NCI-H2196 treated with DMSO at 0.1 percent for 48 hours (cell line): ENCODE data around the gene MBD1.
"Not testable (repeated sequence)": the region's sequence is repeated elsewhere in the genome, so short reads cannot be mapped to it uniquely, and the experiment has no call there.

Experiments used
- DNase-seq: peaks from one replicate; lab custom pipeline; 2025; ENCODE audit not compliant: unreplicated experiment; lab: John Stamatoyannopoulos, UW

The MBD1 gene

GRCh38 chr18:50275503-50276036 lies 5.8 kb downstream of the MBD1 start:
- DNase-seq = no peak

- no peak for DNase-seq
These were observed 6.4 kb downstream of the MBD1 start for GRCh38 chr18:50274941-50275340.

GRCh38 chr18:50274044-50274442 lies 7.3 kb downstream of the MBD1 start:
- DNase-seq = no peak

DNA sequence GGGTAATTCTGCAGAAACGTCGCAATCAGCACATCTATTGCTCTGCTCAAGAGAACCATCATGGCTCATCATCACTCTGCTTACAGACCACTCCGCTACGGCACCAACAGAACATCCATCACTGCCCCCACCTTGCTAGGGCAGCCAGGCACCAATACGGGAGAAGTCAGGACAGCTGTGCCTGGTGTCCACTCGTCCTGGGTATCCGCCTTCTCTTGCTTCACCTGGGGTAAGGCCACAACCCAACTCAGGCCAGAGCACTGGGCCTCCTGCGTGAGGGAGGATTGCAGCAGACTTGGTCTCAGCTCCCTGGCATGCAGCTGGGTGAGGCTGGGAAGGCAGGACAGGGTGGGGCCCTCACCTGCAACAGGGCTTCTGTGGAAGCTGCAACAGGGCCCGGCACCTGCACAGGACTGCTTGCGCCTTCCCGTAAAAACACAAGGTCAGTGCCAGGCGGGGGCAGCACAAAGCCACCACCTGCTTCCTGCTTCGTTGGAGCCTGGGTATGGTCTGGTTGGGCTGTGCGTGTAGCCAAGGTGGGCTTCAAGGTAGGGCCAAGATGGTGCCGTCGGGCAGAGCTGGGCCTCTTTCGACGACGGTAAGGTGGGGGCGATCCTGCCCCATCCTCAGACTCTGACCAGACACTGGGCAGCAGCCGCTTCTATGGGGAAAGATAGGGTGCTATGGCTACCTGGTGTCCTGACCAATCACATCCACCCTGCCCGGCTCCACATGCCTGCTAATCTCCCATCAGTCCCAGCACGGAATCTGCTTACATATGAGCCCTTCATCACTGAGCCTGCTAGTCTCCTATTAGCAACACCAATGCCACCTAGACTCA lies 7.9 kb downstream of the MBD1 start:
- DNase-seq = no peak

DNA sequence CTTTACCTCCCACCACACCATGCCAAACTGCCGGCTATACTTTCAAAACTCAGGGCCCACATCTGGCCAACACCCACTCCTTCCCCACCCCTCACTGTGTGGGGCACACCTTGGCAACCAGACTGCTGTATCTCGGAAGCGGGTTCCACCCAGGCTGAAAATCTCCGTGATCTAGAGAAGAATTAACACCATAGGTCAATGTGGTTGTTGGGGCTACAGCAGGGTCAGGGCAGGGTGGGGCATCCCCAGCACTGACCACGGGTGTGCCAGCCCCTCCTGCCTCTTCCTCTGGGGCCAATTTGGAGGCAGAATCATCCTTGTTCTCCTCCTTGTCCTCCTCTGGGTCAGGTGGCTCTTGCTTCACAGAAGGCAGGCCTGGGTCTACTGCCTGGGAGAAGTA lies 8.8 kb downstream of the MBD1 start:
- DNase-seq = no peak

GRCh38 chr18:50268022-50268747 lies 13.1 kb downstream of the MBD1 start:
- DNase-seq = no peak

GRCh38 chr18:50266248-50266704 lies 15.0 kb downstream of the MBD1 start, which contains the start of gene CFAP53:
Gene CFAP53, minus strand, starts transcription at chr18:50266495. Its CDS starts 91 bp downstream, at chr18:50266404.
- peak; percentile 88 for DNase-seq

DNA sequence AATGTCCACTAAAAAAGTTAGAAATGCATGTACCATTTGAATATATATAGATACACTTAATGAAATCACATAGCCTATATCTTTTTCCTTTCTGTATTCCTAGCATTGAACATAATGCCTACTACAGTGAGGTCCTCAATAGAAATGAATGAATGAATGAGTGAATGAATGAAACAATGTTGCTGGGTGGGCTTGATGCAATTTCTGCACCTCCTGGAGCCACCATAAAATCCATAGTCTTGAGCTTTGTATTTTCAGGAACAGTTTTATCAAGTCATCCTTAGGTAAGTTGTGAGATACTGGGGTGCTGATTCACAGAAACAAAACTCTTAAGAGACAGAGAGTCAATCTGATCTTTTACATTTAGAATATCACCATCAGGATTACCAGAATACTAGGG lies 18.3 kb downstream of the MBD1 start:
- no peak for DNase-seq

DNA sequence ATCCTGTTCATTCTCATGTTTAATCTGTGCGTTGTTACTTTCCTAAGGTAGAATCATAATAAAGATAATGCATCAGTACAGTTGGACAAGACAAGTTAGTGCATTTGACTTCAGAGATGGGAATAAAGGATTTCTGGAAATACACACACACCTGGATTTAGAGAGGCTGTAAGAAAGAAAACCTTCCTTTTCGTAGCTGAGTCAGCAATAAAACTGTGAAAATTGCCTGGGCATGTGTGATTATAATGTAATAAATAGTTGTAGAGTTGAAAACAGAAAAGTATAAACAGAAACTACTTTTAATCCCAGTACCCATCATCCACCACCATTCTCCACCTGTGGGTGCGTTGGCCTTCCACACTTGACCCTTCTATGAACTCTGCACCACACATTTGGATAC lies 30.4 kb downstream of the MBD1 start:
- no peak for DNase-seq

DNA sequence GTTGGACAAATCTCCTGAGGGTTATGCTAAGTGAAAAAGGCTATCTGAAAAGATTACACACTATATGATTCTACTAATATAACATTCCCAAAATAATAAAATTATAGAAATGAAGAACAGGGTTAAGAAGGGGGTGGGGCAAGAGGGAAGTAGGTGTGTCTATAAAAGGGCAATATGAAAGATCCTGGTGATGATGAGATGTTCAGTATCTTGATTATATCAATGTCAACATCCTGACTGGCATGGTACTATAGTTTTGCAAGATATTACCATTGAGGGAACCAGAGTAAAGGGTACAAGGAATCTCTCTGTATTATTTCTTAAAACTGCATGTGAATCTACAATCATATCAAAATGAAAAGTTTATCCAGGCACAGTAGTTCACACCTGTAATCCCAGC lies 31.7 kb downstream of the MBD1 start:
- no peak for DNase-seq

DNA sequence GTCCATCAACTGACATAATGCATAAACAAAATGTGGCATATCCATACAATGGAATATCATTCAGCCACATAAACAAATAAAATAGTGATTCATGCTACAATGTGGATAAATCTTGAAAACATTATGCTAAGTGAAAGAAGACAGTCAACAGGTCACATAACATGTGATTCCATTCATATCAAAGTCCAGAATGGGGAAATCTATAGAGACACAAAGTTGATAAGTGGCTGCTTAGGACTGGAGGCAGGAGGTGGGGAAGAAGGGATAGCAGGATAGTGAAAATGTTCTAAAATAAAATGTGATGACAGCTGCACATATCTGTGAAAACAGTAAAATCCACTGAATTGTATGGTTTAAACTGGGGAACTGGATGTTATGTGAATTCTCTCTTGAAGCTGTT lies 33.8 kb downstream of the MBD1 start:
- no peak for DNase-seq

- DNase-seq = not testable (repeated sequence)
These were observed 39.6 kb downstream of the MBD1 start for GRCh38 chr18:50241768-50242167.

DNA sequence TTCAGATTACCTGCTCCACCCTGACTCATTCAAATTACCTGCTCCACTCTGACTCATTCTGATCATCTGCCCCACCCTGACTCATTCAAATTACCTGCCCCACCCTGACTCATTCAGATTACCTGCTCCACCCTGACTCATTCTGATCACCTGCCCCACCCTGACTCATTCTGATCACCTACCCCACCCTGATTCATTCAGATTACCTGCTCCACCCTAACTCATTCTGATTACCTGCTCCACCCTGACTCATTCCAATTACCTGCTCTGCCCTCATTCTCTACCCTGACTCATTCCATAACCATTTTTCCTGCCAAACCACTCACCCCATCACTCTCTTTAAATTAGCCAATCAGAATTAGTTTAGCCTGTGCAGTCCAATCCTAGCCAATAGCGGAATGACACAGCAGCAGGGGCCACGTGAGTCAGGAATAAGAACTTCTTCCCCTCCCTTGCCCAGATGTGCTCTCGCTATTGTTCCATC lies 41.2 kb downstream of the MBD1 start:
- no peak for DNase-seq

DNA sequence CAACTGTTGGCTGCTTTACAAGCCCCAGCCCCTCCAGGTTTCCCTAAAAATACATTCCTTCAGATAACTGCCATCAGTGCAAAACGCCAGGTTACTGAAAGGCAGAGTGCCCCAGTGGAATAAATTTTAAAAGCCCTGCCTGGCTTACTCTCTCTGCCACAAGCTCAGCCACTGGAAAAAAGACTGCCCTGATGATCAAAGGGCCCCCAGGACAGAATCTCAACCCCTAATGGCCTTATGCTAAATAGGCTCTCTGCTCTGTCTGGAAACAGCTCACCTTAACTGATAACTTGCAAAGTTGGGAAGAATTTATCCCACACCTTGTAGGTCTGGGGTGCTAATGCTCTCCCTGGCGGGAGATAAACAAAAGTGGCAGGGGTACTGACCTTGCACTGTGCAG lies 48.9 kb downstream of the MBD1 start:
- no peak for DNase-seq

- DNase-seq = no peak
These were observed 49.7 kb downstream of the MBD1 start for GRCh38 chr18:50231621-50232020.

DNA sequence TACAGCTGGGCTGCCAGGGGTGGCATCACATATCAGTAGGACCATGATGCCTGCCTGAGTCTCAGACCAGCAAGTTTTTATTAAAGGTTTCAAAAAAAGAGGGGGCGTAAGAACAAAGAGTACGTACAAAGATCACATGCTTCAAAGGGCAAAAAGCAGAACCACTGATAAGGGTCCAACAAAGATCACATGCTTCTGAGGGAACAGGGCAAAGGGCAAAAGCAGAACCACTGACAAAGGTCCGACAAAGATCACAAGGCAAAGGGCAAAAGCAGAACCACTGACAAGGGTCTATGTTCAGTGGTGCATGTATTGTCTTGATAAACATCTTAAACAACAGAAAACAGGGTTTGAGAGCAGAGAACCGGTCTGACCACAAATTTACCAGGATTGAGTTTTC lies 61.1 kb downstream of the MBD1 start:
- not testable (repeated sequence) for DNase-seq
